SKM-1 treated with dmso at 0.1 percent for 144 hours (cell line): ENCODE measurements around the gene TBC1D8.

Experiments used
- DNase-seq: peaks from one replicate; lab custom pipeline; 2025; ENCODE audit not compliant: unreplicated experiment; lab: John Stamatoyannopoulos, UW

Gene TBC1D8

DNA sequence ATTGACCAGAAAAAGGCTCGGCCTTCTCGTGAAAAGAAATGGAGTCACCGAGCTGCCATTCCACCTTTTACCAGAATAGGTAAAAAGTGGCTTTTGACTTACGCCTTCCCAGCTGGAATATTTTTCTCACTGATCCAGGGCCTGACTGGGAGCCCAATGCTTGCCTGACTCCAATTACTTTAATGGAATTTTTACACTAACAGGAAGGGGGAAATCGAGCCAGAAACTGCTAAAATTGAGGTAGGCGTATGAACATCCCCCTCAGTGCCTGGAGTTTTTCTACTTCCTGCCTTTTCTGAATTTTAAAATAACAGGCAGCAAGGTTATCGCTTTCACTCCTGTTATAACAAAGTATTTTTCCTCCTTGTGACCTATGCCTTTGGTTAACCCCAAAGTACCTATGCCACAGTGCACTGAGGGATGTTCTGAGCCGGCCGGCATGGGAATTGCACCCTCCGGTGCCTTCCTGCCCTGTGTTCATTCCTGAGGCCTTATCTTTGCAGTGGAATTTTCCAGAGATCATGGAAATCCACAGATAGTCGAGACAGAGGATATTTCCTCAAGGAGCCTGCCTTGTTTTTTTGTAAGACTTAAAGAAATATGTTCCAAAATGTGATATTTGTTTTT, 167.4 kb downstream of the TBC1D8 start:
- DNase-seq = no peak

DNA sequence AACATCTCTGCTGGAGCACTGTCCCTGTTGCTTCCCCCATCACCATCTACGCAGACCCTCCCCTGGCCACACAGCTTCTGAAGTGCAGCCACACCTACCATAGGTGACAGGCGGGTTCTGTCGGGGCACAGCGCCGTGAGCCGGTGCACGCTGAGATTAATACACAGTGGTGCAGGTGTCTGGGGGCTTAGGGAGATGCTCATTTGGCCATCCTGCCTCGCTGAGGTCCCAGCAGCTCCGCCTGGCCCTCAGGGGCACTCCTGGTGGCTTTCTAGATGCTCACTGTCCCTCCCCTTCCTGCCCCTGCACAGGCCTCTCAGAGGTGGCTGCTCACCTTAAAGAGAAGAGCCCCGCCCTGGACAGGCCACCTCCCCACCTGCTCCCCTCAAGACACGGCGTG, 168.0 kb downstream of the TBC1D8 start:
- DNase-seq = no peak

DNA sequence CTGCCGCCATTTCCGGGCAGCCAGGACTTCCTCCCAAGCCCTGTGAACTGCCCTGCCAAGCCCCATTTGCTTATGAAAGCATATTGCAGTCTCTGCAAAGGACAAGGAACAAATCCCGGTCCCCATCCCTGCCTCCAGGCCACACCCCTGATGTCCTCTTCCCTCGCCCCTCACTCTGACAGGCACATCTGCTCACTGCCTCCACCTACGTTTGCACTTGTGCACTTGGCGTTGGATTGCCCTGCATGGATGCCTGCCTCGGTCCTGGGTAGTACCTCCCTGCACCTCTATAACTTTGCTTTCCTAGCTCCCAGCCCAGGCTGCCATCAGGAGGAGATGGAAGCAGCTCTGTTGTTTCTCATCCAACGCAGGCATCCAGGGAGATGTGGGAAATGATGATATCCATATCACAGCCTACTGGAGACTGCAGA, 168.7 kb downstream of the TBC1D8 start:
- DNase-seq = no peak

DNA sequence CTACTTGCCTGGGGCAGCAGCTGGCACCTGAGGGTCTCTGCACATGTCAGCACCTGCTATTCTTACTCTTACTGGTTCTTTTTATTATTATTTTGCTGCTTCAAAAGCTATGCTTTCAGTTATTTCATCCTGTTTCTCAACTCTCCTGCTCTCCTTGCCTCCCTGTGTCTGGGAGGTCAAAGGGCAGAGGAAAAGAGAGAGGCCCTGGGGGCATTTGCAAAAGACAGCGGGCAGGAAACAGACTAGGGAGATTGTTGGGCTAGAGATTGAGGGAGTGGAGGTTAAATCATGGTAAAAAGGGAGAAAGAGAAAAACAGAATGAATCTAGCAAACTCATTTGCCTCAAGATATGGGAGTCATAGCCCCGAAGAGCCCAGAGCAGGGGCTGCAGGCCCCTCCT, 170.2 kb downstream of the TBC1D8 start:
- DNase-seq = no peak

DNA sequence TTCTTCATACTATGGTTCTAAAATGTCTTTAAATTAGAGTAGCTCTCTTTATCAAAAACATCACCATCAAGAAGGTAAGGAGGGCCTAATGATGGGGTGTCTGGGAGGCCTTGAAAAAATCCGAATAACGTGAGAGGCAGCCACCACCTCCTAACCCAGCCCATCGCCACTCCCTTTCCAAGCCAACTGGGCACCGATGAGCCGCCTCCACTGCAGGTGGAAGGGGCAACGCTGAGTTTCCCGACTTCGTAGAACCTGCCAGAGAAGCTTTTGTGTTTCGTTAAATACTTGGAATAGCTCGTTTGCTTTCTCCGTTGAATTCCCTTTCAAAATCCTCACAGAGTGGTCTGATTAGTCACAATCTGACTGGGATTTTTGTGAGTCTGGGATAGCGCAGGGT, 171.1 kb downstream of the TBC1D8 start:
- DNase-seq = no peak

DNA sequence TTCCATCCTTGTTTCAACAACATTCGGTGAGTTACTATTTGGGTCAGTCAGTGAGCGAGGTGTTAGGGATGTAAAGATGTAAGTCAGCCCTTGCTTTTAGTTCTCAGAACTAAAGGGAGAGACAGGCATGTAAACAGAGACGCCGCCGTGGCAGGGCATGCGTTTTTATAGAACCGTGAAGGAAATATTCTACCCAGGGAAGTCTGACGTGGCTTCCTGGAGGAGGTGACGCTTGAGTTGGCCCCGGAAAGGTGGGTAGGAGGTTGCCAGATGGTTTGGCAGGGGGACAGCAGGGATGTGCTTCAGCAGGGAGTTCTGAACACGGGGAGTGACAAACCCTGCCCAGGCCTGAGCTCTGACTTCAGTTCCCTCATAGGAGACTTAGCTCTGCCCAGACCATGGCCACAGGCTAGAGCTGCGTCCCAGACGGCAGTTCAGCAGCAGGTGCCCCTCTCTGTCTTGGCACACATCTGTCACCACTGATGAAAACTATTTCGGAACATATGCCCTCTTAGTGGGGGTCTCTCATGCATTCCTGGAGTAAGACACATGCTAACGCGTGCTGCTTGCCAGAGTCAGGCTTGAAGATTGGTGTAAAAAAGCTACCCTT, 172.5 kb downstream of the TBC1D8 start:
- no peak for DNase-seq

DNA sequence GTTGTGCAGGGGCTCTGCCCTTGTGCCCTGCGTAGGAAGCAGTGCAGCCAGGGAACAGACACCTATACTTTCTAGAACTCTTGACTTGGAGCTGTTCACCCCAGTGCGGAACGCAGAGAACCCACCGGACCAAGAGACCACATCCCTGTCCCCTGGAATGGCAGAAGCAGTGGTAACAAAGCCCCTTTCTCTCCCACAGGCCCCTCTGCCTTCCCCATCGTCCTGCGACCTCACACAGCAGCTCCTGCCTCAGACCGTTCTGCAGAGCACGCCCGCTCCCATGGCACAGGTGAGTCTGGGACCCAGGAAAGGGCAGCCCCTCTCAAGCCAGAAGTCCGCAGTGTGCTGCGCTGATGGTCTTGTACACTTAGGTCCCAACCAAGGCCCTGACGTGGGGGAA, 173.7 kb downstream of the TBC1D8 start:
- no peak for DNase-seq

DNA sequence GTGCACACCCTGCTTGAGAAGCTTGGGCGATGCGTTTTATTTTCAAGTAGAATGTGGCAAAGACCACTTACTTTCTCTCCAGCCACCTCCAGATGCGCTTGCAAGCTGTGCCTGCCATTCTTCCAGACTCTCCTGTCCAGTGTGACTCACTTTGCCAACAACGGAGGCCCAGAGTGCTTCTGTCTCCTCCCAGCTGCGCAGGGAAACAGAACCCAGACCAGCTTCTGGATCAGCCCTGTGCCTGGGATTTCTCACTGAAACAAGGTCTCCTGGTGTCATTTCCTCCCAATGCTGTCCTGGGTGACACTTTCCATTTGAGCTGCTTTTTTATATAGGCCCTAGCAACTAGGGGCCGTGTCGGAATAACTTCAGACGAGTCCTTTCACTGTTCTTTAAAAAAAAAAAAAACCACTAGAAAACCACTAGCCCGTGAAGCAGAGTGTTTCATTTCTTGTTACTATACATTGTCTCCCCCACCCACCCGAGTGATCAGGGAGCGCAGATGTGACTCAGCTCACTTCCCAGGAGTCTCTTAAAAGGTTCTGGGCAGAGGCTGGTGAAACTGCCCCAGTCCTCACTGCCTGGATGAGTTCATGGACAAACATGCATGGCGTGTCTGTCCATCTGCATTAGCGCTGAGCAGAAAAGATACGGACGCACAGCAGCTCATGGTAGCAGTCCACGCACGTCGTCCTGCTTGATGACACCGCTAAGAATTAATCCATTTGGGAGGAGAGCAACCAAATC, 174.4 kb downstream of the TBC1D8 start:
- DNase-seq = no peak

DNA sequence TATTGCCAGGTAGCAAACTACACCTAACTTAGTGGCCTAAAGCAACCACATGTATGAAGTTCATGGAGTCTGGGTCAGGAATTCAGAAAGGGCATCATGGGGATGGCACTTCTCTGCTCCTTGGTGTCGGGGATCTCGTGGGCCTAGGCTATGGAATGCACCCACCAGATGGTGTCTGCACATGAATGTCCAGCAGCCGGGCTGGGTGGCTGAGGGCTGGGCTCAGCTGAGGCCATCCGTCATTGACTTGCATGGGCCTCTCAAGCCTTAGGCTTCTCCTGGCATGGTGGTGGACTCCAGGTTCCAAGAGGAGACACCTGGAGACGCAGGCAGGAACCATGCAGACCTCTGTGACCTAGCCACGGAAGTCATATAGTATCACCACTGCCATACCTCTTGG, 175.1 kb downstream of the TBC1D8 start:
- DNase-seq = no peak

DNA sequence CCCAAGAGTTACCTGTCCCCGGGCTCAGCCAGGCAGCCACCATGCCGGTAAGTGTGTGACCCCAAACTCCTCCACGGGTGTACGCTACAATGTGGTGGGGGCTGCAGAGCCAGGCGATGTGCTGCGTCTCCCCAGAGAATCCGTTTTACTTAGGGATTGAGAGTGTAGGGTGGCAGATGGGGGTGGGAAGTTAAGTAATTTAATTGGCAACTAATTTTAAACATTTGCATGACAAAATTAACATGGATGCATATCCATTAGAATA, 175.7 kb downstream of the TBC1D8 start:
- no peak for DNase-seq

DNA sequence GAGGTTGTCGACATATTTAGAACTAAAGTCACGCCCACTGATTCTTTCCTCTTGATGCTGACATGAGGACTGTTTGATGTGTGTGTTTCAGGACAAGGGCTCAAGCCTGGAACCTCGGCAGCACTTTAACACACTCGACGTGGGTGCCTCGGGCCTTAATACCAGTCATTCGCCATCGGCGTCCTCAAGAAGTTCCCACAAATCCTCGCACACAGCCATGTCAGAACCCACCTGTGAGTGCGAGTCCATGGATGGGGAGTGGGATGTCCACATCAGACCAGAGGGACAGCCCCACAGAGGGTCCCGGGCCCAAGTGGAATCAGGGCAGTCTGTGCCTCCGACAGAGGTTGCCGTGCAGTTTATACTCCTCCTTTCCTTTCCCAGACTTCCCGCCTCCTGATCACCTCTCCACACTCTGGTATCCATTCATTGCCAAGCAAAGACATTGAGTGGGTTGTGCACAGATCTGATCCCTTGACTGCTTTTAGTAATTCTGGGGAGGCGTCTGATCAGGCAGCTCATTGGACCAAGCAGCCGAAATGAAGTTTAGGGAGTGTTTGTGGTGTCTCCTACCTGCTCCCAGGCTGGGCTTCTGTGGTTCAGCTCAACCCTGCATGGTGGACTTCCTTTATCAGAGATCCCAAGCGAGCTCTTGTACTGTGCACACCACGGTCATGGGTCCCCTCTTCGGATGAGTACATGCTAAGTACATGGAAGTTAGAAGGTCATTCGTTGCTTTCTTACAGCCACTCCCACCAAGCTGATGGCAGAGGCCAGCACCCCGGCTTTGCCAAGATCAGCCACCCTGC, 176.3 kb downstream of the TBC1D8 start:
- no peak for DNase-seq

DNA sequence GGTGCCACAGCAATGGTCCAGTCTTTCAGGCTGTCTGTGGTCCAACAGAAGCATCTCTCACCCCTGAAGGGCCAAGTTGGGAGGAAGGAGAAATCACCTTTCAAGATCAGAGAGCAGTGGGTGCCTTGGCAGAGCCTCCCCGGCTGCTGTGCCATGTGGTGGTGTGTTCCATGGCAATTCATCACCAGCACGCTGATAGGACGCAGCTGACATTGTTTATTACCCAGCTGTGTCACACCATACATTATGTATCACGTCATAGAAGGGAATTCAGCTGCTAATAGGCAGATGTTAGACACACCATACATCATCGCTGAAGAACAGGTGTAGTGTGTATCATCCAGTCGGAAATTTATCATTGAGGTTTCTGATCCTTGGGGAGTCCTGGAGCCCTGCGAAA, 178.7 kb downstream of the TBC1D8 start:
- no peak for DNase-seq

DNA sequence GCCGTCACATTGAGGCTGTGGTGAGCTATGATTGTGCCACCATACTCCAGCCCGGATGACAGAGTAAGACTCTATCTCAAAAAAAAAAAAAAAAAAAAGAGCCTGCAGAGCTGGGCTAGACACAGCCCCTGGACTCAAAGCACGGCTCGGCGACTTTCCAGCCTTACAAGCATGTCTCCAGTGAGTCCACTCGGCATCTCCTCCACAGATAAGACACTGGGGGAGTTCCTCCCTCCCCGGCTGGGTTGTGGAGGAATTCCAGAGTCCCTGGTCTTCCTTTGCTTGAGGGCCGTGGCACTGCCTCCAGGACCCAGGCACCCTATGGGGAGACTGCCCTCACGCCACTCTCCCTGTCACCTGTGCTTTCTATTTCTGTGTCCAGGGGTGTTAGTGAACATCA, 180.0 kb downstream of the TBC1D8 start:
- no peak for DNase-seq

DNA sequence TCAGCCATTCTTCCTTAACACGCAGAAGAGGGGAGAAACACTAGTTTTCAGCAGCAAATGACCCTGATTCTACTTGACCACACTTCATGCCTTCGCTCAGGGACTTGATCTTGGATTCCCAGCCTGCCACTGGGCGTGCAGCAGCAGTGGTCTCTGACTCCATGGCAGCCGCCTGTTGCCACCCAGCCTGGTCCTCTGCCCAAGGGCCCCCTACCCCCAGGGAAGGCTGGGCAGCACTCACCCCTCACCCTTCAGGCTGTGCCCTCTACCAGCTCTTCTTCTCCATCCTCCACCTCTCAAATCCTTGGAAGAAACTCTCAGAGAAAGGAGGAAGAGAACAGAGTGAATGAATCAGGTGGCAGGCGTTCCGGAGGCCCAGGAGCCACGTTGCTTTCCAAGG, 181.2 kb downstream of the TBC1D8 start:
- DNase-seq = no peak

DNA sequence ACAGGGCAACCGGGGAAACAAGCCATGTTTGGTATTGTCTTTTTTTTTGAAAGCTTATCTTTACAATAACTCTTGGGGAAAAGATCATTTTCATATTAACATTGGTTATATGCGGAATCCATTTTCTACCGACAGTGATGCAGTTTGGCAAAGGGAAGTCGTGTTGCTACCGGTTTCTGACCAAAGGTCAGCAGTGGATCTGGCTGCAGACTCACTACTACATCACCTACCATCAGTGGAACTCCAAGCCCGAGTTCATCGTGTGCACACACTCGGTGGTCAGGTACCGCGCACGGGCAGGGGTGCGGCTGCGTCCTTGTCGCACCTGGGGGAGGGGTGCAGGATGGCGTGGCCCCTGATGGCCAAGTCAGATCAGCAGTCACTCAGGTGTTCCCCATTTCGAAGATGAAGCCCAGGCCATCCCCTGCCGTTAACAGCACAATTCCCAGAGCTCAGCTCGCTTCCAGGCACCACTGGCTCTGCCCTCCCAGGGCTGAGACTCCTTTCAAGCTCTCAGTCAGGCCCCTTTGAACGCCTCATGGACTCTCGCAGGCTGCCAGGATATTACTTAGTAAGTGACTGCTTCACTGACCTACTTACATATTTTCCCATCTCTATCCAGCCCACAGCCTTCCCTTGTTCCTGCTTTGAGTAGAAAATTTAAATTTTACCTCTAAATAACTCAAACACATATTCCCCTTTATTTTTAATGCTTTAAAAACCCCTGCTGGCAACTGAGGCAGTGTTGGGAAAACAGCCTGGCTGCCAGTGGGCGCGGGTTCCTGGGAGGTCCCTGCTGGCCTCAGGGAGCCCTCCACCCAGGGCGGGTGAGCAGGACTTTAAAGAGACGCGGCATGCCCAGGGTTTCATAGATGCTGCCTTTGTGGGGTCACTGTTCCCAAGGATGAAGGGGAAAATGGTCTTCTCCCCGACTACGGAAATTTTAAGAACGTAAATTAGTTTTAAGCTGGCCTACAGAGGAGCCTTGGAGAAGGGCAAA, 182.7 kb downstream of the TBC1D8 start:
- DNase-seq = no peak

DNA sequence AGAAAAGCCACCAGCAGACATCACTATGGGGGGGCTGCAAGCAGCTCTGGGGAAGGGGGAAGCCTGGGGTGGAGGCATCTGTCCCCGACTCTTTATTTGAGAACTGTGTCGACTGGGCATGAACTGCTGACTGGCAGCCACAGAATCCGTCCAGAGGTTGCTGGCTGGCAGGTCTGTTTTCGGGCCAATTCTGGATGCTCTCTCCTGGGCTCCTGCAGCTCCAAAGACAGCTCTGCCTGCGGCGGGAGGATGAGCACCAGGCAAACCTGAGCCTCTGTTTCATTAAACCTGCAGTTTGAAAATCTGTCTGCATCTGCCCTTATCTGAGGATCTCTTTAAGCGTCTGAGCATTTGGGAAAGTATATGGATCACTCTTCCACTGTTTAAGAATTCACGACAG, 183.5 kb downstream of the TBC1D8 start:
- DNase-seq = no peak

DNA sequence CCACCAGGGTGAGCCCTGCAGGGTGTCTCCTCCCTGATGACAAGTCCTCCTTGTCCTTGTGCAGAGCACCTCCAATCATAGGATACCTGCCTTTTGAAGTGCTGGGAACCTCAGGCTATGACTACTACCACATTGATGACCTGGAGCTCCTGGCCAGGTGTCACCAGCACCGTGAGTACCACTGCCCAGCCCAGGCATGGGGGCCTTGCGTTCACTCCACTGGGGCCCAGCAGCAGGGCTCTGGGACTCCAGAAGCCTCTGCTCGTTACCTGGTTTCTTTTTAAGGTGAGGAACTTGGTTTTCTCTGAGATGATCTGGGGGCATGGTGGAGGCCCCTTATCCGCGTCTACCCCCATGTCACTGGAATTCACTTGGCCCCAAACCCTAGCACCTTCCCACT, 185.6 kb downstream of the TBC1D8 start:
- no peak for DNase-seq

DNA sequence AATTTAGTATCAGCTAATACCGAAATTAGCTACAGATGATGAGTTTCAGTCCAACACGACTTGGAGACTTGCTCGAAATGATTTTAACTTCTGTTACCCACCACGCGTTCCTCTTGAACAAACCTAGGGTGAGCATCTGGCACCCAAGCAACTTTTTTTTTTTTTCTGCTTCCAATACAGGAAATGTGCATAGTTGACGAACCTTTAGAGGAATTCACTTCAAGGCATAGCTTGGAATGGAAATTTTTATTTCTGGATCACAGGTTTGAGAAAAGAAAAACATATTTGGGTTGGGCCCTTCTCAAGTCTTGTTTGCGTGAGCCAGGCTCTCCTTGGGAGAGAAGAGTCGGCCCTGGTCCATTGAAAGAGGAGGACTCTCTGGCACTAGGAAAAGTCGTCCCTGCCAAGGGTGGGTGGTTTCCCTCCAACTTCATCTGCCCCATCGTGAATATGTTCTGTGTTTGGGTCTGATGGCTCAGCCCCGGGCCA, 186.5 kb downstream of the TBC1D8 start:
- DNase-seq = no peak

DNA sequence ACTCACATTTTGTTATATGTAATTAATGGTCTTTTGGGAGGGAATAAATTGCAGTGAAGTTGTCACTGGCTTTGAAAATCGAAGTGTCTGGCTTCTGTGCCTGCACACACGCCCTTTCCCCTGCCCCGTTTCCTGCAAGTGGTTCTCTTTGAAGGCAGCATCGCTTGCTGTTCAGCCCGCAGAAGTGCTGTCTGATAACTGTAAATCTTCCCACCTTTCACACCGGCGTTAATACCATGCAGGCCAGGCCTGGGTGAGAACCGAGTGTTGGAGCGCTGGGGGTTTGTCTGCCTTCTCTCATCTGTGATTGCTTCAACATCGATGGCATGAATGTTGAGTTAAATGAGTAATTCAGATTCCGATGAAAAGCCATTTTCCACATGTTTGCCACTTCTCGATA, 187.0 kb downstream of the TBC1D8 start:
- DNase-seq = no peak

DNA sequence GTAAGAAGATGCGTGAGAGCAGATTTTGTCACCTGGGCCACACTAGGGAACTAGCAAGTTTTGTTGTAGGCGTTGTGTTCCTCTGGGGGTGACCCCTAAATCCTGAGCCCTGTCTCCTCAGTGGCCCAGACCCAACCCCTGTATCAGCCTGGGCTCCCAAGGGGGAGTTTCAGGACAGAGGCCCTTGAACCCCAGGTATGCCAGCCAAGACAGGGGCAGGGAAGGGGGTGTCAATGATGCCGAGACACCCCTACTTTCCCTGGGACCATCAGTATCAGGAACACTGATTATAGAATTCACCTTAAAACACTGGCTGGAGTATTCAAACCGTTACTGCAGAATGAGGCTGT, 188.2 kb downstream of the TBC1D8 start:
- DNase-seq = no peak
